HCT116 (cell line): ENCODE results near the gene MED6. TPM values are rescaled to one million over a fixed set of nuclear protein-coding genes. Genes with fewer than 3 reads are reported as not detected.

Source experiments
- ATAC-seq: fragments of 200-7000 bp; cut with Tn5 transposase; 2 replicates; pipeline ENCODE4 v1.9.1; 2020; ENCODE audit warnings: mild to moderate bottlenecking, moderate library complexity
- BruUV-seq: library from RNA; stranded (reverse); fragments of 400-500 nt; replicated peaks from 2 replicates; lab custom pipeline; 2021; lab: Mats Ljungman, UMichigan
- CTCF ChIA-PET: fragments of 300-600 bp; sonication (Branson Sonifier 250); formaldehyde crosslinking; loops from one replicate; lab custom pipeline; 2021; ENCODE audit warnings: antibody characterized with exemption; lab: Charles Lee
- POLR2A ChIA-PET: fragments of 300-600, 350-600 bp; sonication (Branson Sonifier 250); formaldehyde crosslinking; loops from one replicate; lab custom pipeline; 2021; ENCODE audit warnings: antibody characterized with exemption; lab: Charles Lee
- RAD21 ChIA-PET, 2 experiments: fragments of 300-600 bp; sonication (Branson Sonifier 250); formaldehyde crosslinking; loops; one replicate each; lab custom pipeline; 2023; ENCODE audit warnings: low total read pairs in 2 of 2; ENCODE audit not compliant: uncharacterized antibody in 2 of 2, unreplicated experiment in 2 of 2, low non-redundant PET in 1 of 2; lab: Charles Lee
- DNase-seq: peaks from one replicate; pipeline ENCODE4 v3.0.0-alpha.2; 2010; ENCODE audit warnings: low read depth, low spot score
- H2AFZ ChIP-seq: fragments of 200-600 bp; shearing (Covaris generic), sonication (generic); 2 replicates; pipeline ENCODE4 v1.6.1; 2017; ENCODE audit warnings: low read depth, mixed run types, mixed read lengths, antibody characterized with exemption, low read length; ENCODE audit not compliant: poor library complexity, severe bottlenecking
- H3K27ac ChIP-seq: 2 replicates; pipeline ENCODE4 v1.5.1; 2012; ENCODE audit warnings: low read depth, low read length
- H3K27me3 ChIP-seq: fragments of 200-600 bp; sonication (generic); 2 replicates; pipeline ENCODE4 v1.6.1; 2016; ENCODE audit warnings: mixed run types, low read length, mixed read lengths; ENCODE audit not compliant: insufficient read depth
- H3K36me3 ChIP-seq, 2 experiments: fragments of 200-500 bp in 1 of 2; fragments of 200-600 bp in 1 of 2; sonication (Bioruptor generic) in 1 of 2; sonication (generic) in 1 of 2; 2 replicates each; pipeline versions ENCODE4 v1.5.1 to v1.6.1; 2014 to 2016; ENCODE audit warnings: low read length in 2 of 2, inconsistent platforms in 1 of 2, mixed read lengths in 1 of 2, mixed run types in 1 of 2; ENCODE audit not compliant: insufficient read depth in 2 of 2, control insufficient read depth in 1 of 2
- H3K4me1 ChIP-seq, 2 experiments: fragments of 200-600 bp in 1 of 2; sonication (generic) in 1 of 2; 2 replicates each; pipeline versions ENCODE4 v1.5.1 to v1.6.1; 2012 to 2017; ENCODE audit warnings: low read length in 2 of 2, inconsistent platforms in 1 of 2, mild to moderate bottlenecking in 1 of 2, mixed read lengths in 1 of 2, mixed run types in 1 of 2, moderate library complexity in 1 of 2; ENCODE audit not compliant: insufficient read depth in 2 of 2, control insufficient read depth in 1 of 2
- H3K4me2 ChIP-seq: fragments of 200-600 bp; sonication (generic); 2 replicates; pipeline ENCODE4 v1.6.1; 2017; ENCODE audit warnings: mixed run types, low read length, mixed read lengths
- H3K4me3 ChIP-seq, 2 experiments: fragments of 200-600 bp in 1 of 2; sonication (generic) in 1 of 2; replicated peaks in 1 of 2; 2 replicates each; pipeline ENCODE4 v1.5.1; 2011 to 2016; ENCODE audit warnings: low read length in 2 of 2, control low read depth in 1 of 2, low read depth in 1 of 2, mild to moderate bottlenecking in 1 of 2, mixed read lengths in 1 of 2, mixed run types in 1 of 2
- H3K79me2 ChIP-seq: fragments of 200-600 bp; sonication (generic); 2 replicates; pipeline ENCODE4 v1.6.1; 2017; ENCODE audit warnings: mild to moderate bottlenecking, mixed run types, low read length, moderate library complexity, mixed read lengths; ENCODE audit not compliant: insufficient read depth
- H3K9ac ChIP-seq: fragments of 200-600 bp; sonication (generic); 2 replicates; pipeline ENCODE4 v1.6.1; 2016; ENCODE audit warnings: low read length, mixed read lengths
- H3K9me2 ChIP-seq: fragments of 200-600 bp; sonication (generic), shearing (Covaris generic); 2 replicates; pipeline ENCODE4 v1.6.1; 2017; ENCODE audit warnings: mixed run types, mild to moderate bottlenecking, moderate library complexity; ENCODE audit not compliant: insufficient read depth
- H3K9me3 ChIP-seq, 2 experiments: fragments of 200-500 bp in 1 of 2; fragments of 200-600 bp in 1 of 2; sonication (Bioruptor generic) in 1 of 2; sonication (generic) in 1 of 2; 2 replicates each; pipeline ENCODE4 v1.6.1; 2014 to 2017; ENCODE audit warnings: low read length in 2 of 2, mixed read lengths in 2 of 2, inconsistent platforms in 1 of 2, low read depth in 1 of 2, mild to moderate bottlenecking in 1 of 2, mixed run types in 1 of 2, moderate library complexity in 1 of 2; ENCODE audit not compliant: control insufficient read depth in 1 of 2, insufficient read depth in 1 of 2
- H4K20me1 ChIP-seq: fragments of 200-600 bp; sonication (generic), shearing (Covaris generic); 2 replicates; pipeline ENCODE4 v1.6.1; 2017; ENCODE audit warnings: mixed run types, mild to moderate bottlenecking, moderate library complexity; ENCODE audit not compliant: insufficient read depth
- CBX3 ChIP-seq: IDR thresholded peaks from 2 replicates; pipeline ENCODE4 v1.6.1; 2012; ENCODE audit warnings: low read depth
- EGR1 ChIP-seq: IDR thresholded peaks from 2 replicates; pipeline ENCODE4 v1.6.1; 2012; ENCODE audit warnings: low read depth
- EZH2 ChIP-seq: fragments of 200-600 bp; sonication (generic); IDR thresholded peaks from 2 replicates; pipeline ENCODE4 v1.6.1; 2017; ENCODE audit warnings: antibody characterized with exemption, mixed run types
- JUND ChIP-seq: IDR thresholded peaks from 2 replicates; pipeline ENCODE4 v1.6.1; 2012
- POLR2A ChIP-seq: IDR thresholded peaks from 2 replicates; pipeline ENCODE4 v1.7.0; 2011; ENCODE audit warnings: borderline replicate concordance; ENCODE audit not compliant: insufficient read depth, insufficient read length; ENCODE audit errors: extremely low read depth
- POLR2AphosphoS5 ChIP-seq: IDR thresholded peaks from 2 replicates; pipeline ENCODE4 v1.6.1; 2011; ENCODE audit warnings: mild to moderate bottlenecking, low read depth, low read length, moderate library complexity
- SIN3A ChIP-seq: IDR thresholded peaks from 2 replicates; pipeline ENCODE4 v1.6.1; 2012; ENCODE audit warnings: low read depth
- SRF ChIP-seq: IDR thresholded peaks from 2 replicates; pipeline ENCODE4 v1.6.1; 2012; ENCODE audit warnings: low read depth
- TCF7L2 ChIP-seq: IDR thresholded peaks from 2 replicates; pipeline ENCODE4 v1.7.0; 2011; ENCODE audit warnings: borderline replicate concordance, inconsistent platforms; ENCODE audit not compliant: insufficient read depth, insufficient read length; ENCODE audit errors: extremely low read depth
- YY1 ChIP-seq: IDR thresholded peaks from 2 replicates; pipeline ENCODE4 v1.6.1; 2011; ENCODE audit warnings: low read length, low read depth, moderate library complexity, mild to moderate bottlenecking; ENCODE audit not compliant: insufficient replicate concordance; ENCODE audit errors: extremely low read depth
- ZNF274 ChIP-seq: fragments of 200-500 bp; sonication (Bioruptor generic); IDR thresholded peaks from 2 replicates; pipeline ENCODE4 v1.6.1; 2014; ENCODE audit warnings: mild to moderate bottlenecking, low read depth, low read length, inconsistent platforms
- intact Hi-C: fragments of 100-400 bp; cut with micrococcal nuclease; formaldehyde crosslinking; loops from 2 replicates; pipeline ENCODE4 v1.10.0; 2022
- total RNA-seq: library from RNA; stranded (reverse); gene quantifications from one replicate; pipeline ENCODE4 v1.2.1, GENCODE V29; 2021; ENCODE audit not compliant: unreplicated experiment
- TF ChIP-seq, protein P1 (sequence below): IDR thresholded peaks from 2 replicates; pipeline ENCODE4 v1.6.1; 2011; ENCODE audit warnings: mild to moderate bottlenecking, low read length, moderate library complexity; ENCODE audit not compliant: insufficient replicate concordance; ENCODE audit errors: extremely low read depth
- TF ChIP-seq, protein P2 (sequence below): IDR thresholded peaks from 2 replicates; pipeline ENCODE4 v1.6.1; 2012; ENCODE audit warnings: low read depth
- TF ChIP-seq, protein P3 (sequence below), 3 experiments: fragments of 200-600 bp in 1 of 3; sonication (generic) in 1 of 3; IDR thresholded peaks in 2 of 3; conservative IDR thresholded peaks in 1 of 3; 2 replicates each; pipeline ENCODE4 v1.5.1; 2012 to 2017; ENCODE audit warnings: low read depth in 2 of 3, low read length in 2 of 3, antibody characterized with exemption in 1 of 3, borderline replicate concordance in 1 of 3, control low read depth in 1 of 3, mild to moderate bottlenecking in 1 of 3, mixed read lengths in 1 of 3, mixed run types in 1 of 3, moderate library complexity in 1 of 3; ENCODE audit not compliant: insufficient read depth in 1 of 3
- TF ChIP-seq, protein P4 (sequence below): IDR thresholded peaks from 2 replicates; pipeline ENCODE4 v1.6.1; 2012
- TF ChIP-seq, protein P5 (sequence below): IDR thresholded peaks from 2 replicates; pipeline ENCODE4 v1.6.1; 2012

Gene MED6
- total RNA-seq, 1 experiment from 2014 or later = 39.6 TPM

DNA sequence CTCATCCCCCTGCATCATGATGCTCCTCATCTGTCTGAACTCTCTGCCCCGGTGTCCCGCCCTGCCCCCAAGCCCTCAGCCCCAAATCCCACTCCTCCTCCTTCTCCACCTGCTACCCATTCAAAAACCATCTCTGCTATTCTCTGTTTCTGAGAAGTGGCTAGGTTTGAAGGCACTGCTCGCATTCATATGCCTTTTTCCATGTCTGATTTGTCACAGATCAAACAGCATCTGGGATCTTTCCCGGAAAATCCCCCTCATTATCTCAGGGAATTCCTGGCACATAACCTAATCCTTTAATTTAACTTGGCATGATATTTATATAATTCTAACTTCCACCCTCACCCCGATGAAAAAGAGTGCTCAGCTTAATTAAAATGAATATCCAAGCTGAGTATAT lies 62.4 kb downstream of the MED6 start:
- ChIA-PET POLR2A (no interaction called here), RAD21 (no interaction called here), CTCF (no interaction called here)
- no peaks in the 10 kb centered on the region for H3K9me2 ChIP-seq
- DNase-seq = no peak
- H3K27me3 ChIP-seq = no peaks in the 10 kb centered on the region
- no peak for ATAC-seq
- no peaks in the 10 kb centered on the region for H3K36me3 ChIP-seq
- H3K27ac ChIP-seq = no peak overlapping the region
- H3K79me2 ChIP-seq = no peaks in the 10 kb centered on the region
- H3K4me2 ChIP-seq = no peak overlapping the region
- H3K4me1 ChIP-seq = no peaks in the 10 kb centered on the region
- intact Hi-C loops = no loop called here
- no peaks in the 10 kb centered on the region for H4K20me1 ChIP-seq
- no TSS peak for BruUV-seq
- no peak for TF ChIP-seq SRF
- TF ChIP-seq POLR2AphosphoS5 = no peak
- TF ChIP-seq EGR1 = no peak
- TF ChIP-seq, protein P1, sequence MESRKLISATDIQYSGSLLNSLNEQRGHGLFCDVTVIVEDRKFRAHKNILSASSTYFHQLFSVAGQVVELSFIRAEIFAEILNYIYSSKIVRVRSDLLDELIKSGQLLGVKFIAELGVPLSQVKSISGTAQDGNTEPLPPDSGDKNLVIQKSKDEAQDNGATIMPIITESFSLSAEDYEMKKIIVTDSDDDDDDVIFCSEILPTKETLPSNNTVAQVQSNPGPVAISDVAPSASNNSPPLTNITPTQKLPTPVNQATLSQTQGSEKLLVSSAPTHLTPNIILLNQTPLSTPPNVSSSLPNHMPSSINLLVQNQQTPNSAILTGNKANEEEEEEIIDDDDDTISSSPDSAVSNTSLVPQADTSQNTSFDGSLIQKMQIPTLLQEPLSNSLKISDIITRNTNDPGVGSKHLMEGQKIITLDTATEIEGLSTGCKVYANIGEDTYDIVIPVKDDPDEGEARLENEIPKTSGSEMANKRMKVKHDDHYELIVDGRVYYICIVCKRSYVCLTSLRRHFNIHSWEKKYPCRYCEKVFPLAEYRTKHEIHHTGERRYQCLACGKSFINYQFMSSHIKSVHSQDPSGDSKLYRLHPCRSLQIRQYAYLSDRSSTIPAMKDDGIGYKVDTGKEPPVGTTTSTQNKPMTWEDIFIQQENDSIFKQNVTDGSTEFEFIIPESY = no peak
- TF ChIP-seq CBX3 = no peak
- no peak for TF ChIP-seq ZNF274
- no peak for TF ChIP-seq EZH2
- TF ChIP-seq JUND = no peak
- no peak for TF ChIP-seq TCF7L2
- TF ChIP-seq POLR2A = no peak
- TF ChIP-seq, protein P2, sequence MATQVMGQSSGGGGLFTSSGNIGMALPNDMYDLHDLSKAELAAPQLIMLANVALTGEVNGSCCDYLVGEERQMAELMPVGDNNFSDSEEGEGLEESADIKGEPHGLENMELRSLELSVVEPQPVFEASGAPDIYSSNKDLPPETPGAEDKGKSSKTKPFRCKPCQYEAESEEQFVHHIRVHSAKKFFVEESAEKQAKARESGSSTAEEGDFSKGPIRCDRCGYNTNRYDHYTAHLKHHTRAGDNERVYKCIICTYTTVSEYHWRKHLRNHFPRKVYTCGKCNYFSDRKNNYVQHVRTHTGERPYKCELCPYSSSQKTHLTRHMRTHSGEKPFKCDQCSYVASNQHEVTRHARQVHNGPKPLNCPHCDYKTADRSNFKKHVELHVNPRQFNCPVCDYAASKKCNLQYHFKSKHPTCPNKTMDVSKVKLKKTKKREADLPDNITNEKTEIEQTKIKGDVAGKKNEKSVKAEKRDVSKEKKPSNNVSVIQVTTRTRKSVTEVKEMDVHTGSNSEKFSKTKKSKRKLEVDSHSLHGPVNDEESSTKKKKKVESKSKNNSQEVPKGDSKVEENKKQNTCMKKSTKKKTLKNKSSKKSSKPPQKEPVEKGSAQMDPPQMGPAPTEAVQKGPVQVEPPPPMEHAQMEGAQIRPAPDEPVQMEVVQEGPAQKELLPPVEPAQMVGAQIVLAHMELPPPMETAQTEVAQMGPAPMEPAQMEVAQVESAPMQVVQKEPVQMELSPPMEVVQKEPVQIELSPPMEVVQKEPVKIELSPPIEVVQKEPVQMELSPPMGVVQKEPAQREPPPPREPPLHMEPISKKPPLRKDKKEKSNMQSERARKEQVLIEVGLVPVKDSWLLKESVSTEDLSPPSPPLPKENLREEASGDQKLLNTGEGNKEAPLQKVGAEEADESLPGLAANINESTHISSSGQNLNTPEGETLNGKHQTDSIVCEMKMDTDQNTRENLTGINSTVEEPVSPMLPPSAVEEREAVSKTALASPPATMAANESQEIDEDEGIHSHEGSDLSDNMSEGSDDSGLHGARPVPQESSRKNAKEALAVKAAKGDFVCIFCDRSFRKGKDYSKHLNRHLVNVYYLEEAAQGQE = no peak
- TF ChIP-seq, protein P3, sequence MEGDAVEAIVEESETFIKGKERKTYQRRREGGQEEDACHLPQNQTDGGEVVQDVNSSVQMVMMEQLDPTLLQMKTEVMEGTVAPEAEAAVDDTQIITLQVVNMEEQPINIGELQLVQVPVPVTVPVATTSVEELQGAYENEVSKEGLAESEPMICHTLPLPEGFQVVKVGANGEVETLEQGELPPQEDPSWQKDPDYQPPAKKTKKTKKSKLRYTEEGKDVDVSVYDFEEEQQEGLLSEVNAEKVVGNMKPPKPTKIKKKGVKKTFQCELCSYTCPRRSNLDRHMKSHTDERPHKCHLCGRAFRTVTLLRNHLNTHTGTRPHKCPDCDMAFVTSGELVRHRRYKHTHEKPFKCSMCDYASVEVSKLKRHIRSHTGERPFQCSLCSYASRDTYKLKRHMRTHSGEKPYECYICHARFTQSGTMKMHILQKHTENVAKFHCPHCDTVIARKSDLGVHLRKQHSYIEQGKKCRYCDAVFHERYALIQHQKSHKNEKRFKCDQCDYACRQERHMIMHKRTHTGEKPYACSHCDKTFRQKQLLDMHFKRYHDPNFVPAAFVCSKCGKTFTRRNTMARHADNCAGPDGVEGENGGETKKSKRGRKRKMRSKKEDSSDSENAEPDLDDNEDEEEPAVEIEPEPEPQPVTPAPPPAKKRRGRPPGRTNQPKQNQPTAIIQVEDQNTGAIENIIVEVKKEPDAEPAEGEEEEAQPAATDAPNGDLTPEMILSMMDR (IDR thresholded peaks at IDR 0.05 in 2 of 3, conservative IDR thresholded peaks at IDR 0.05 in 1 of 3; ENCODE audit: borderline replicate concordance in 1 of 3, insufficient read depth in 1 of 3, low read depth in 2 of 3, low read length in 2 of 3) = no peak
- TF ChIP-seq, protein P4, sequence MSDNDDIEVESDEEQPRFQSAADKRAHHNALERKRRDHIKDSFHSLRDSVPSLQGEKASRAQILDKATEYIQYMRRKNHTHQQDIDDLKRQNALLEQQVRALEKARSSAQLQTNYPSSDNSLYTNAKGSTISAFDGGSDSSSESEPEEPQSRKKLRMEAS = no peak
- no peak for TF ChIP-seq SIN3A
- TF ChIP-seq, protein P5, sequence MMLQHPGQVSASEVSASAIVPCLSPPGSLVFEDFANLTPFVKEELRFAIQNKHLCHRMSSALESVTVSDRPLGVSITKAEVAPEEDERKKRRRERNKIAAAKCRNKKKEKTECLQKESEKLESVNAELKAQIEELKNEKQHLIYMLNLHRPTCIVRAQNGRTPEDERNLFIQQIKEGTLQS = no peak
- no peak for TF ChIP-seq YY1
- no peak overlapping the region for H3K9ac ChIP-seq
- no peak overlapping the region for H2AFZ ChIP-seq
- H3K9me3 ChIP-seq = no peaks in the 10 kb centered on the region
- H3K4me3 ChIP-seq = no peak overlapping the region
